Body of pancreas (tissue), 4 donors: Measurements from ENCODE around the gene ARHGAP15. TPM values are rescaled to one million over a fixed set of nuclear protein-coding genes. Genes with fewer than 3 reads are reported as not detected.

Experiments used
- ATAC-seq: fragments of 150-250 bp; one replicate; pipeline ENCODE4 v1.9.1; 2016
- DNase-seq, 4 donors: peaks; one replicate each; pipeline ENCODE4 v3.0.0-alpha.2; 2019
- H3K27ac ChIP-seq, 4 donors: fragments of 200-600 bp; sonication (generic); 1 replicate in 3 of 4; 2 replicates in 1 of 4; pipeline versions ENCODE4 v1.5.1 to v1.6.1; 2016 to 2019; ENCODE audit warnings: mild to moderate bottlenecking in 1 of 4, mixed read lengths in 1 of 4, moderate library complexity in 1 of 4
- H3K27me3 ChIP-seq, 2 donors: fragments of 200-600 bp; sonication (generic); one replicate each; pipeline ENCODE4 v1.6.0; 2016; ENCODE audit warnings: mild to moderate bottlenecking in 1 of 2
- H3K36me3 ChIP-seq, 2 donors: fragments of 200-600 bp; sonication (generic); replicated peaks in 1 of 2; 2 replicates each; pipeline ENCODE4 v1.5.1; 2016; ENCODE audit warnings: low read depth in 2 of 2; ENCODE audit not compliant: insufficient read depth in 1 of 2
- H3K4me1 ChIP-seq: fragments of 200-600 bp; sonication (generic); one replicate; pipeline ENCODE4 v1.6.0; 2016
- H3K4me3 ChIP-seq, 2 donors: fragments of 200-600 bp; sonication (generic); 1 replicate in 1 of 2; 2 replicates in 1 of 2; pipeline ENCODE4 v1.5.1; 2016 to 2019
- H3K9me3 ChIP-seq, 3 donors: fragments of 200-600 bp; sonication (generic); 1 replicate in 2 of 3; 2 replicates in 1 of 3; pipeline ENCODE4 v1.5.1; 2016
- CTCF ChIP-seq, 7 experiments: fragments of 450-650 bp in 4 of 7; fragments of 200-600 bp in 3 of 7; sonication (generic) in 3 of 7; IDR thresholded peaks; one replicate each; pipeline ENCODE4 v1.5.1; 2016 to 2019; ENCODE audit warnings: antibody characterized with exemption in 7 of 7
- POLR2A ChIP-seq, 3 donors: fragments of 450-650 bp; IDR thresholded peaks; one replicate each; pipeline ENCODE4 v1.6.1; 2016; ENCODE audit warnings: antibody characterized with exemption in 3 of 3, mild to moderate bottlenecking in 2 of 3
- WGBS, 2 donors: methylation state at CpG; one replicate each; pipeline ENCODE4 v1.1.5; 2017; 5-methylcytosine and 5-hydroxymethylcytosine counted together
- intact Hi-C: fragments of 100-400 bp; cut with DNase I; formaldehyde crosslinking; loops from one replicate; pipeline ENCODE4 v1.15.1; 2023
- total RNA-seq, 2 donors: library from RNA; depleted of rRNA; stranded (reverse); fragments of >200 nt; gene quantifications; one replicate each; pipeline ENCODE4 v1.1.0, GENCODE V29; 2016

Gene ARHGAP15
- total RNA-seq, 2 donors from 2014 or later = 1.3 TPM; not detected in 1

GRCh38 chr2:143473820-143474219, 344.6 kb downstream of the ARHGAP15 start:
- no peaks in the 10 kb centered on the region for H3K9me3 ChIP-seq
- no peak for ATAC-seq
- intact Hi-C loops = no loop called here
- H3K4me3 ChIP-seq = no peak overlapping the region
- TF ChIP-seq CTCF (IDR thresholded peaks at IDR 0.05) = no peak
- TF ChIP-seq POLR2A (IDR thresholded peaks at IDR 0.05) = no peak
- H3K4me1 ChIP-seq = no peaks in the 10 kb centered on the region
- no peaks in the 10 kb centered on the region for H3K36me3 ChIP-seq
- H3K27me3 ChIP-seq = no peaks in the 10 kb centered on the region
- H3K27ac ChIP-seq = no peak overlapping the region
- 66 to 73% methylated on average over 3 of the region's 3 CpGs for WGBS, 2 donors
- DNase-seq = no peak

GRCh38 chr2:143474586-143474985, 345.4 kb downstream of the ARHGAP15 start:
- no peak for TF ChIP-seq POLR2A (IDR thresholded peaks at IDR 0.05)
- no peak for TF ChIP-seq CTCF (IDR thresholded peaks at IDR 0.05)
- ATAC-seq (no peak), DNase-seq (no peak)
- no peaks in the 10 kb centered on the region for H3K36me3 ChIP-seq
- no peak overlapping the region for H3K27ac ChIP-seq
- H3K4me3 ChIP-seq = no peak overlapping the region
- H3K9me3 ChIP-seq = no peaks in the 10 kb centered on the region
- intact Hi-C loops = no loop called here
- WGBS, 2 donors = 79 to 85% methylated on average over 4 of the region's 4 CpGs
- H3K4me1 ChIP-seq = no peaks in the 10 kb centered on the region
- no peaks in the 10 kb centered on the region for H3K27me3 ChIP-seq

GRCh38 chr2:143475041-143475776, 346.0 kb downstream of the ARHGAP15 start:
- Histone ChIP-seq H3K4me3 (no peak overlapping the region), H3K27me3 (no peaks in the 10 kb centered on the region), H3K27ac (no peak overlapping the region), H3K36me3 (no peaks in the 10 kb centered on the region), H3K9me3 (no peaks in the 10 kb centered on the region), H3K4me1 (no peaks in the 10 kb centered on the region)
- no peak for DNase-seq
- intact Hi-C loops = no loop called here
- TF ChIP-seq POLR2A (IDR thresholded peaks at IDR 0.05) (no peak), CTCF (IDR thresholded peaks at IDR 0.05) (no peak)
- 89 to 92% methylated on average over 7 of the region's 7 CpGs for WGBS, 2 donors
- no peak for ATAC-seq

GRCh38 chr2:143476336-143477087, 347.3 kb downstream of the ARHGAP15 start:
- no peak for TF ChIP-seq POLR2A (IDR thresholded peaks at IDR 0.05)
- TF ChIP-seq CTCF (IDR thresholded peaks at IDR 0.05) = no peak
- Histone ChIP-seq H3K36me3 (no peaks in the 10 kb centered on the region), H3K4me1 (no peaks in the 10 kb centered on the region), H3K27ac (no peak overlapping the region), H3K9me3 (no peaks in the 10 kb centered on the region), H3K27me3 (no peaks in the 10 kb centered on the region), H3K4me3 (no peak overlapping the region)
- ATAC-seq (no peak), DNase-seq (no peak)
- WGBS, 2 donors = 67 to 73% methylated on average over 2 of the region's 2 CpGs
- intact Hi-C loops = no loop called here
